H9 (cell line): Measurements from ENCODE around the gene ZMYND8. TPM values are rescaled to one million over a fixed set of nuclear protein-coding genes. Genes with fewer than 3 reads are reported as not detected.
A peak's percentile ranks its signal among the peaks of the same experiment; 100 is the strongest.

Source experiments
- DNase-seq: peaks from one replicate; pipeline ENCODE4 v3.0.0-alpha.2; 2017
- H2AFZ ChIP-seq: one replicate; pipeline ENCODE4 v1.6.1; 2013; ENCODE audit warnings: mild to moderate bottlenecking, low read length, control low read depth, moderate library complexity
- H2AK5ac ChIP-seq: 2 replicates; pipeline ENCODE4 v1.6.1; 2013; ENCODE audit warnings: low read length, control low read depth, mixed read lengths; ENCODE audit not compliant: insufficient read length
- H2BK120ac ChIP-seq: one replicate; pipeline ENCODE4 v1.6.1; 2013; ENCODE audit warnings: low read depth, mild to moderate bottlenecking, low read length, control low read depth, inconsistent platforms; ENCODE audit not compliant: poor library complexity, severe bottlenecking
- H2BK12ac ChIP-seq: 2 replicates; pipeline ENCODE4 v1.6.1; 2013; ENCODE audit warnings: low read length, control low read depth, mixed read lengths, low read depth; ENCODE audit not compliant: insufficient read length
- H2BK15ac ChIP-seq: 2 replicates; pipeline ENCODE4 v1.6.1; 2013; ENCODE audit warnings: low read depth, low read length, control low read depth
- H2BK20ac ChIP-seq: one replicate; pipeline ENCODE4 v1.6.1; 2013; ENCODE audit warnings: low read depth, mild to moderate bottlenecking, low read length, control low read depth, inconsistent platforms; ENCODE audit not compliant: poor library complexity, severe bottlenecking
- H2BK5ac ChIP-seq: 2 replicates; pipeline ENCODE4 v1.6.1; 2013; ENCODE audit warnings: low read length, control low read depth, mixed read lengths; ENCODE audit not compliant: insufficient read length
- H3K14ac ChIP-seq: 2 replicates; pipeline ENCODE4 v1.6.1; 2013; ENCODE audit warnings: low read length, control low read depth; ENCODE audit not compliant: insufficient read depth
- H3K18ac ChIP-seq: 2 replicates; pipeline ENCODE4 v1.6.1; 2013; ENCODE audit warnings: low read depth, mild to moderate bottlenecking, mixed read lengths, low read length, control low read depth; ENCODE audit not compliant: insufficient read length
- H3K23ac ChIP-seq: 2 replicates; pipeline ENCODE4 v1.6.1; 2013; ENCODE audit warnings: low read length, control low read depth, mixed read lengths, low read depth; ENCODE audit not compliant: insufficient read length
- H3K23me2 ChIP-seq: 2 replicates; pipeline ENCODE4 v1.6.1; 2013; ENCODE audit warnings: low read depth, mild to moderate bottlenecking, mixed read lengths, low read length, control low read depth; ENCODE audit not compliant: insufficient read length, poor library complexity, severe bottlenecking
- H3K27ac ChIP-seq: 2 replicates; pipeline ENCODE4 v1.5.1; 2013; ENCODE audit warnings: low read length, control low read depth, mixed read lengths, low read depth; ENCODE audit not compliant: insufficient read length
- H3K27me3 ChIP-seq: 2 replicates; pipeline ENCODE4 v1.6.1; 2013; ENCODE audit warnings: low read length, control low read depth, inconsistent platforms; ENCODE audit not compliant: insufficient read depth
- H3K4ac ChIP-seq: 2 replicates; pipeline ENCODE4 v1.6.1; 2013; ENCODE audit warnings: low read depth, mild to moderate bottlenecking, control low read depth, inconsistent platforms, low read length, moderate library complexity
- H3K4me1 ChIP-seq: 2 replicates; pipeline ENCODE4 v1.6.1; 2013; ENCODE audit warnings: low read length, control low read depth, inconsistent platforms; ENCODE audit not compliant: insufficient read depth
- H3K4me2 ChIP-seq: 2 replicates; pipeline ENCODE4 v1.6.1; 2013; ENCODE audit warnings: low read length, control low read depth, mixed read lengths; ENCODE audit not compliant: insufficient read length, insufficient read depth
- H3K56ac ChIP-seq: 2 replicates; pipeline ENCODE4 v1.6.1; 2013; ENCODE audit warnings: low read depth, mild to moderate bottlenecking, mixed read lengths, low read length, control low read depth; ENCODE audit not compliant: insufficient read length
- H3K79me1 ChIP-seq: 2 replicates; pipeline ENCODE4 v1.6.1; 2013; ENCODE audit warnings: low read depth, mild to moderate bottlenecking, moderate library complexity, low read length, control low read depth, inconsistent platforms; ENCODE audit not compliant: insufficient read depth, poor library complexity, severe bottlenecking
- H3K79me2 ChIP-seq: 2 replicates; pipeline ENCODE4 v1.6.1; 2013; ENCODE audit warnings: low read length, control low read depth, inconsistent platforms; ENCODE audit not compliant: insufficient read depth
- H3K9ac ChIP-seq: 2 replicates; pipeline ENCODE4 v1.6.1; 2013; ENCODE audit warnings: low read length, control low read depth, mixed read lengths; ENCODE audit not compliant: insufficient read length; ENCODE audit errors: extremely low read depth
- H3K9me3 ChIP-seq: one replicate; pipeline ENCODE4 v1.6.1; 2013; ENCODE audit warnings: low read depth, low read length, inconsistent platforms; ENCODE audit not compliant: control insufficient read depth
- H3T11ph ChIP-seq: one replicate; pipeline ENCODE4 v1.6.1; 2013; ENCODE audit warnings: mild to moderate bottlenecking, low read length, control low read depth, inconsistent platforms
- H4K20me1 ChIP-seq: one replicate; pipeline ENCODE4 v1.6.1; 2013; ENCODE audit not compliant: control insufficient read depth, insufficient read length, insufficient read depth
- H4K5ac ChIP-seq: 2 replicates; pipeline ENCODE4 v1.6.1; 2013; ENCODE audit warnings: low read depth, mild to moderate bottlenecking, mixed read lengths, low read length, control low read depth; ENCODE audit not compliant: insufficient read length
- H4K8ac ChIP-seq: replicated peaks from 2 replicates; pipeline ENCODE4 v1.6.1; 2013; ENCODE audit warnings: low read length, control low read depth, mixed read lengths, low read depth; ENCODE audit not compliant: insufficient read length
- H4K91ac ChIP-seq: 2 replicates; pipeline ENCODE4 v1.6.1; 2013; ENCODE audit warnings: low read depth, mild to moderate bottlenecking, moderate library complexity, mixed read lengths, low read length, control low read depth; ENCODE audit not compliant: insufficient read length
- H3K27ac Mint-ChIP-seq, 3 experiments: 2 replicates in 2 of 3; 3 replicates in 1 of 3; pipeline ENCODE4 v1.8.0; 2020 to 2021; ENCODE audit warnings: mixed read lengths in 3 of 3, mild to moderate bottlenecking in 1 of 3, moderate library complexity in 1 of 3
- H3K27me3 Mint-ChIP-seq: 2 replicates; pipeline ENCODE4 v1.8.0; 2021; ENCODE audit warnings: low read depth, mild to moderate bottlenecking, moderate library complexity, mixed read lengths
- H3K36me3 Mint-ChIP-seq, 3 experiments: 2 replicates in 2 of 3; 3 replicates in 1 of 3; pipeline ENCODE4 v1.8.0; 2020 to 2021; ENCODE audit warnings: low read depth in 3 of 3, mixed read lengths in 3 of 3; ENCODE audit not compliant: insufficient read depth in 1 of 3
- H3K4me1 Mint-ChIP-seq, 2 experiments: 2 replicates each; pipeline ENCODE4 v1.8.0; 2020; ENCODE audit warnings: mixed read lengths in 2 of 2
- H3K4me3 Mint-ChIP-seq, 2 experiments: 2 replicates in 1 of 2; 3 replicates in 1 of 2; pipeline ENCODE4 v1.8.0; 2020 to 2021; ENCODE audit warnings: mild to moderate bottlenecking in 2 of 2, mixed read lengths in 2 of 2, moderate library complexity in 1 of 2
- H3K9me3 Mint-ChIP-seq, 2 experiments: 2 replicates in 1 of 2; 3 replicates in 1 of 2; pipeline ENCODE4 v1.8.0; 2020; ENCODE audit warnings: mild to moderate bottlenecking in 2 of 2, mixed read lengths in 2 of 2, moderate library complexity in 1 of 2
- CTCF ChIP-seq: fragments of 200-600 bp; sonication (generic); conservative IDR thresholded peaks from 3 replicates; pipeline ENCODE4 v1.8.0; 2021; ENCODE audit warnings: antibody characterized with exemption, mild to moderate bottlenecking
- WGBS: extraction: QIAGEN DNeasy Blood & Tissue Kit; methylation state at CpG from one replicate; pipeline ENCODE4 v1.1.7; 2013; ENCODE audit warnings: missing lambda C conversion rate, low lambda C conversion rate, mixed read lengths; ENCODE audit not compliant: insufficient read length; ENCODE audit errors: extremely low coverage; 5-methylcytosine and 5-hydroxymethylcytosine counted together
- total RNA-seq: library from RNA; stranded (reverse); gene quantifications from 2 replicates; pipeline ENCODE4 v1.2.1, GENCODE V29; 2021

Gene ZMYND8
- total RNA-seq, 1 experiment from 2014 or later: 158 TPM

- Histone ChIP-seq H3T11ph (no peak overlapping the region), H3K9ac (no peak overlapping the region), H3K27me3 (no peaks in the 10 kb centered on the region), H4K91ac (no peak overlapping the region), H3K79me1 (peaks cover 6% of the 10 kb centered on the region), H4K5ac (no peak overlapping the region), H2BK120ac (no peak overlapping the region), H2AFZ (no peak overlapping the region), H2BK20ac (no peak overlapping the region), H3K4me1 (no peaks in the 10 kb centered on the region; the same call in 1 of the 2 replicates), H2BK5ac (no peak overlapping the region), H3K14ac (no peak overlapping the region), H3K23me2 (no peaks in the 10 kb centered on the region), H2BK15ac (no peak overlapping the region), H2BK12ac (no peak overlapping the region), H2AK5ac (no peak overlapping the region), H3K23ac (no peak overlapping the region), H3K56ac (no peak overlapping the region), H3K9me3 (no peaks in the 10 kb centered on the region), H3K79me2 (peaks cover 5% of the 10 kb centered on the region; the same call in 1 of the 2 replicates), H4K20me1 (peaks cover under 1% of the 10 kb centered on the region), H3K4me2 (no peak overlapping the region), H3K4ac (no peak overlapping the region), H3K18ac (no peak overlapping the region), H4K8ac (no peak overlapping the region), H3K27ac (no peak overlapping the region)
- H3K27me3 Mint-ChIP-seq: no peaks in the 10 kb centered on the region
- H3K36me3 Mint-ChIP-seq: peaks cover 42 to 91% (median 88%) of the 10 kb centered on the region in 3 experiments
- no CpG with 5 or more reads among the region's 20 CpGs for WGBS
- DNase-seq: no peak
- H3K4me3 Mint-ChIP-seq: no peak overlapping the region
- H3K9me3 Mint-ChIP-seq: no peaks in the 10 kb centered on the region
- no peak for TF ChIP-seq CTCF
- H3K27ac Mint-ChIP-seq: peak overlapping the region in 2 of 3 experiments; percentile 69 to 95; a peak in 6 of 7 replicates
- H3K4me1 Mint-ChIP-seq: peaks cover 19 to 31% of the 10 kb centered on the region in 2 experiments
These were observed 80.2 kb downstream of the ZMYND8 start for GRCh38 chr20:47276251-47276650.
